K562 (cell line): Measurements from ENCODE around the gene MYRIP. TPM values are rescaled to one million over a fixed set of nuclear protein-coding genes. Genes with fewer than 3 reads are reported as not detected.

Source experiments
- ATAC-seq: fragments of 200-7000 bp; cut with Tn5 transposase; 3 replicates; pipeline ENCODE4 v1.9.1; 2020; ENCODE audit warnings: moderate library complexity
- BruUV-seq: library from RNA; stranded (reverse); fragments of 400-500 nt; replicated peaks from 2 replicates; lab custom pipeline; 2021; lab: Mats Ljungman, UMichigan
- CTCF ChIA-PET: fragments of 300-600 bp; formaldehyde crosslinking; extraction: SDS; loops from one replicate; lab custom pipeline; 2021; ENCODE audit warnings: low intra/inter-chr PET ratio; lab: Yijun Ruan, JAX
- POLR2A ChIA-PET: fragments of 300-600, 350-650 bp; sonication (Branson Sonifier 250); formaldehyde crosslinking; extraction: SDS; loops from one replicate; lab custom pipeline; 2021; ENCODE audit warnings: antibody characterized with exemption, inconsistent platforms; lab: Yijun Ruan, JAX
- DNase-seq, 4 experiments: peaks; one replicate each; pipeline versions ENCODE4 v3.0.0 to v3.0.0-alpha.2; 2011 to 2018; ENCODE audit warnings: low spot score in 3 of 4, mixed read lengths in 3 of 4; ENCODE audit errors: extremely low read depth in 1 of 4
- FAIRE-seq: peaks from 2 replicates; lab custom pipeline; 2011; peaks lifted over from hg19 to GRCh38; lab: Jason Lieb, UNC
- H2AFZ ChIP-seq: 2 replicates; pipeline ENCODE4 v1.6.0; 2011; ENCODE audit warnings: low read depth, low read length, control low read depth, inconsistent platforms
- H3K27ac ChIP-seq: fragments of 200-600 bp; 3 replicates; pipeline ENCODE4 v1.8.0; 2011; ENCODE audit warnings: low read depth, mild to moderate bottlenecking, control low read depth, inconsistent platforms, low read length, moderate library complexity, mixed read lengths; ENCODE audit errors: extremely low read depth
- H3K27me3 ChIP-seq, 2 experiments: fragments of 300-600 bp in 1 of 2; 2 replicates in 1 of 2; 3 replicates in 1 of 2; pipeline versions ENCODE4 v1.6.0 to v1.8.0; 2011; ENCODE audit warnings: inconsistent platforms in 2 of 2, low read length in 2 of 2, mild to moderate bottlenecking in 1 of 2, mixed read lengths in 1 of 2, moderate library complexity in 1 of 2; ENCODE audit not compliant: control insufficient read depth in 2 of 2, insufficient read depth in 2 of 2
- H3K36me3 ChIP-seq: fragments of 300-600 bp; 3 replicates; pipeline ENCODE4 v1.8.0; 2011; ENCODE audit warnings: mild to moderate bottlenecking, low read length, inconsistent platforms; ENCODE audit not compliant: control insufficient read depth, insufficient read depth
- H3K4me1 ChIP-seq, 2 experiments: fragments of 200-600 bp in 1 of 2; replicated peaks in 1 of 2; 2 replicates in 1 of 2; 3 replicates in 1 of 2; pipeline versions ENCODE4 v1.5.1 to v1.8.0; 2011; ENCODE audit warnings: inconsistent platforms in 2 of 2, low read length in 2 of 2, mild to moderate bottlenecking in 1 of 2, mixed read lengths in 1 of 2, moderate library complexity in 1 of 2; ENCODE audit not compliant: control insufficient read depth in 2 of 2, insufficient read depth in 2 of 2
- H3K4me2 ChIP-seq: 2 replicates; pipeline ENCODE4 v1.6.1; 2011; ENCODE audit warnings: low read length, control low read depth, inconsistent platforms, mixed read lengths; ENCODE audit not compliant: insufficient read depth
- H3K4me3 ChIP-seq: fragments of 200-600 bp; sonication (generic), shearing (Covaris generic); 2 replicates; pipeline ENCODE4 v1.5.1; 2016; ENCODE audit warnings: control low read depth, inconsistent platforms
- H3K79me2 ChIP-seq: fragments of 200-600 bp; 3 replicates; pipeline ENCODE4 v1.8.0; 2011; ENCODE audit warnings: low read length, inconsistent platforms; ENCODE audit not compliant: control insufficient read depth, insufficient read depth
- H3K9ac ChIP-seq, 2 experiments: 2 replicates each; pipeline versions ENCODE4 v1.6.0 to v1.6.1; 2011; ENCODE audit warnings: low read depth in 2 of 2, low read length in 2 of 2, control low read depth in 1 of 2, inconsistent platforms in 1 of 2, mild to moderate bottlenecking in 1 of 2, mixed read lengths in 1 of 2; ENCODE audit not compliant: insufficient read depth in 1 of 2
- H3K9me1 ChIP-seq: one replicate; pipeline ENCODE4 v1.6.0; 2011; ENCODE audit warnings: inconsistent platforms, mild to moderate bottlenecking, low read length, moderate library complexity; ENCODE audit not compliant: control insufficient read depth, insufficient read depth
- H3K9me3 ChIP-seq: replicated peaks from 2 replicates; pipeline ENCODE4 v1.5.1; 2011; ENCODE audit warnings: low read depth, low read length, inconsistent platforms; ENCODE audit not compliant: control insufficient read depth, insufficient read depth
- H4K20me1 ChIP-seq: replicated peaks from 2 replicates; pipeline ENCODE4 v1.6.1; 2011; ENCODE audit warnings: low read length, inconsistent platforms, mixed read lengths; ENCODE audit not compliant: control insufficient read depth, insufficient read depth
- BCL6 ChIP-seq: fragments of 250-450 bp; sonication (Bioruptor Pico); IDR thresholded peaks from 2 replicates; pipeline ENCODE4 v1.4.0; 2020
- CTCF ChIP-seq, 3 experiments: IDR thresholded peaks in 2 of 3; conservative IDR thresholded peaks in 1 of 3; 2 replicates each; pipeline ENCODE4 v1.5.1; 2011 to 2012; ENCODE audit warnings: low read length in 3 of 3, mild to moderate bottlenecking in 3 of 3, control low read depth in 2 of 3, improper control_type of control experiment in 1 of 3, inconsistent platforms in 1 of 3, low read depth in 1 of 3, mixed read lengths in 1 of 3, moderate library complexity in 1 of 3; ENCODE audit not compliant: insufficient read depth in 2 of 3
- NCOA2 ChIP-seq, 2 experiments: fragments of 450-650 bp; IDR thresholded peaks; 2 replicates each; pipeline ENCODE4 v1.6.1; 2018; ENCODE audit warnings: mild to moderate bottlenecking in 2 of 2, moderate library complexity in 1 of 2; ENCODE audit not compliant: partially characterized antibody in 2 of 2
- PATZ1 ChIP-seq: fragments of 250-450 bp; sonication (Bioruptor Pico); IDR thresholded peaks from 2 replicates; pipeline ENCODE4 v1.5.0; 2020; ENCODE audit warnings: mild to moderate bottlenecking, borderline replicate concordance
- RFX7 ChIP-seq: fragments of 250-450 bp; sonication (Bioruptor Pico); IDR thresholded peaks from 2 replicates; pipeline ENCODE4 v1.5.1; 2021; ENCODE audit warnings: mild to moderate bottlenecking
- ZNF224 ChIP-seq: sonication (generic); formaldehyde crosslinking; IDR thresholded peaks from 2 replicates; pipeline ENCODE4 v1.8.0; 2022; ENCODE audit warnings: mild to moderate bottlenecking, missing genetic modification reagents
- ZNF274 ChIP-seq: IDR thresholded peaks from 2 replicates; pipeline ENCODE4 v1.6.1; 2011; ENCODE audit warnings: low read depth, mild to moderate bottlenecking, low read length, moderate library complexity, borderline replicate concordance
- ZNF511 ChIP-seq: sonication (generic); formaldehyde crosslinking; IDR thresholded peaks from 2 replicates; pipeline ENCODE4 v1.8.0; 2022; ENCODE audit warnings: mild to moderate bottlenecking, missing genetic modification reagents
- WGBS: fragments of 100-300 bp; shearing (Covaris generic); methylation state at CpG from one replicate; pipeline ENCODE4 v1.1.6; 2016; ENCODE audit warnings: low coverage, mixed read lengths; ENCODE audit not compliant: insufficient coverage; ENCODE audit errors: missing lambda C conversion rate; 5-methylcytosine and 5-hydroxymethylcytosine counted together
- in situ Hi-C: fragments of 300-500 bp; cut with MboI; formaldehyde crosslinking; loops from 4 replicates; pipeline ENCODE4 v1.15.0; 2018; ENCODE audit warnings: inconsistent platforms, mixed read lengths
- intact Hi-C: fragments of 100-400 bp; cut with micrococcal nuclease; formaldehyde crosslinking; loops from 2 replicates; pipeline ENCODE4 v1.14.2; 2022
- polyA plus RNA-seq, 8 experiments: library from polyadenylated mRNA; depleted of rRNA in 4 of 8; stranded (reverse) in 5 of 8; unstranded in 3 of 8; fragments of >200 nt; fragmentation: Nextera tagmentation in 2 of 8; fragmentation: Illumina TruSeq in 1 of 8; extraction: Ambion mirVana in 2 of 8; extraction: Trizol in 1 of 8; gene quantifications; 2 replicates each; pipeline versions ENCODE4 v1.2.1 to v1.2.3, GENCODE V29; 2011 to 2014; ENCODE audit warnings: inconsistent platforms in 1 of 8, missing spikeins in 1 of 8
- total RNA-seq, 7 experiments: library from RNA; depleted of rRNA in 6 of 7; stranded (reverse); fragments of >200 nt in 6 of 7; fragmentation: Illumina TruSeq in 2 of 7; extraction: Trizol in 2 of 7; gene quantifications; 2 replicates each; pipeline versions ENCODE4 v1.2.1 to v1.2.3, GENCODE V29; 2011 to 2021; ENCODE audit warnings: low replicate concordance in 1 of 7

Gene MYRIP
- total and polyA plus RNA-seq, 9 of the 15 experiments (the other 6 are each of a cell fraction or from before 2014, with no cell fraction given) = 0.03 to 0.12 TPM; not detected in 7

- ATAC-seq (no peak), FAIRE-seq (no peak), DNase-seq (no peak)
- WGBS = 7% methylated on average over 3 of the region's 3 CpGs
- in situ Hi-C loops (no loop called here), intact Hi-C loops (no loop called here)
- POLR2A ChIA-PET = interaction anchor here (0.8 kb wide), 1 partner anchor 104 kb away, joined by 3 read pairs; no protein-coding TSS in a partner anchor
- H2AFZ ChIP-seq = no peak overlapping the region
- H3K4me1 ChIP-seq = peaks cover 0 to 11% of the 10 kb centered on the region in 2 experiments; a peak in 2 of 5 replicates
- H3K9ac ChIP-seq = no peak overlapping the region
- H3K4me3 ChIP-seq = no peak overlapping the region
- H4K20me1 ChIP-seq = 0 out of 2 replicates have a peak, but pooled peaks cover 3% of the 10 kb centered on the region
- no peak overlapping the region for H3K4me2 ChIP-seq
- H3K79me2 ChIP-seq = no peaks in the 10 kb centered on the region
- CTCF ChIA-PET = no interaction called here
- no peaks in the 10 kb centered on the region for H3K9me3 ChIP-seq
- no peaks in the 10 kb centered on the region for H3K36me3 ChIP-seq
- H3K27me3 ChIP-seq = peaks cover 0 to 11% of the 10 kb centered on the region in 2 experiments; a peak in 2 of 5 replicates
- no peak overlapping the region for H3K27ac ChIP-seq
- no peaks in the 10 kb centered on the region for H3K9me1 ChIP-seq
- TF ChIP-seq ZNF511 (CRISPR knock-in tag) (no peak), RFX7 (no peak), PATZ1 (CRISPR knock-in tag) (no peak), ZNF224 (CRISPR knock-in tag) (no peak), NCOA2 (IDR thresholded peaks at IDR 0.05; ENCODE audit: partially characterized antibody in 2 of 2) (no peak), CTCF (IDR thresholded peaks at IDR 0.05 in 2 of 3, conservative IDR thresholded peaks at IDR 0.05 in 1 of 3; ENCODE audit: insufficient read depth in 2 of 3, low read depth in 1 of 3, low read length in 3 of 3) (no peak), ZNF274 (no peak), BCL6 (CRISPR knock-in tag) (no peak)
- no TSS peak for BruUV-seq
Measured at GRCh38 chr3:39804951-39805350, 4.5 kb upstream of the MYRIP start.
